Hematopoietic multipotent progenitor cell treated with erythropoietin and hydrocortisone succinate and interleukin-3 and kit ligand, for 8 days (in vitro differentiated cells): ENCODE results near the gene WDTC1.

Experiments used
- DNase-seq: peaks from one replicate; pipeline ENCODE4 v3.0.0-alpha.2; 2015

The WDTC1 gene

DNA sequence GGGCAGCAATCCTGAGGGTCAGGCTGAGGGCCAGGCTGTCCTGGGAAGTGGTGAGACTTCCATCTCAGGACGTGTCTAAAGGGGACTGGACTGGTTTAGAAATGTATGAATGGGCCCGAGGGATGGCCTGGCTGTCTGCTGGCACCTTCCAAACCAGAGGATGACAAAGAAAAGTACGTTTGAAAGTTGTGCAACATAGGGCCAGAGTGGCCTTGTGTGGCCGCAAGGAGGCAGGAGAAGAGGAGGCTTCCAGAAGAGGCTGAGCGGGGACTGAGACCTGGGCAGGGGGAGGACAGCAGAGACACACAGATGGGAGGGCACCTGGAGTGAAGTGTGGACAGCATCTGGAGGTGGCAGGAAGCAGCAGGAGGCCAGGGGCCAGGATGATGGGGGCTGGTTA is 104.8 kb downstream of the WDTC1 start:
- no peak for DNase-seq

DNA sequence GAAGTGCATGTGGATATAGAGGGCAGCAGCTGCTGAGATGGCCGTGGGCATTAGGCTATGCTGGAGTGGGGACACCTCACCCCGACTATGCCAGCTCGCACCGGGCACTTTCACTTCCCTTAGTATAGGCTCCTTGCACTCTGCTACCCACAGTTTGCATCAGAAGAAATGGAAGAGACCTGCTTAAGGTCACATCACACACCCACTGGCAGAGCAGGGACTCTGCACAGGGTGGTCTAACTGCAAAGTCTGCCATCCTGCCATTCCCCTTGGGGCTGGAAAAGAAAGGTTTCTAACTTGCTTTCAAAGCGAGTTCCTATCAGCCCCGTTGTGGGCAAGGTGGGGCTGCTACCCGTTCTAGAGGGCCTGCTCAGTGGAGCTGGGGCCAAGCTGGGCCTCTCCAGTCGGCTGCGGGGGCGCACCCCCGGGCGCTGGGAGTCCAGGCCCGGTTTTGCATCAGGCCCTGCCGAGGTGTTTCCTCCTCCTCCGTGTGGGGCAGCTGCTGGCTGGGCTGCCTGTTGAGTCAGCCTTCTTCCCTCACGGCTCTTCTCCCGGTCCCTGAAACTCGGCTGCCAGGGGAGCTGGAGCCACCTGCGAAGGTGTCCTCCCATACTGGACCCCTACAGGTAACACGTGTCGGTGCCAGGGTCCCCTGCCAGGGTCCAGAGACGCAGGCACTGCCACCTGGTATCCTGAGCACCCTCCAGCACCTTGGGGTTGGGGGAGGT is 107.3 kb downstream of the WDTC1 start, which contains the start of gene SYTL1:
SYTL1 (plus strand) TSS at position 498 of the 728 bp plus-strand sequence. CDS start 3,313 bp downstream, outside the sequence.
- peak; percentile 65 for DNase-seq

DNA sequence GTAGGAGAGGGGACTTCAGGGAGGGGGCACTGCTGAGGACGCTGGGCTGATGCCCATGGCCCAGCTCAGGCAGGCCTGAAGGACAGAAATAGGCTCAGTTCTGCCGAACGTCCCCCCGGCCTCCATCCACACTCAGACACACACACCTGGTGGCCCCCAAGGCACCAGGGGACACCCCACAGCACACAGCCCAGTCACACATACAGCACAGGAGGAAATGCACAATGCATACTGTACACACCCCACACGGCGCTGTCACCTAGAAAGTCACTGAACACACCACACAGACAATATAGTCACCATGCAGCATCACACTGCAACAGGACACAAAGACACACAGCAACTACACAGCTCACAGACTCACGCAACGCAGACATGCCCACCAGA is 108.0 kb downstream of the WDTC1 start:
- no peak for DNase-seq

DNA sequence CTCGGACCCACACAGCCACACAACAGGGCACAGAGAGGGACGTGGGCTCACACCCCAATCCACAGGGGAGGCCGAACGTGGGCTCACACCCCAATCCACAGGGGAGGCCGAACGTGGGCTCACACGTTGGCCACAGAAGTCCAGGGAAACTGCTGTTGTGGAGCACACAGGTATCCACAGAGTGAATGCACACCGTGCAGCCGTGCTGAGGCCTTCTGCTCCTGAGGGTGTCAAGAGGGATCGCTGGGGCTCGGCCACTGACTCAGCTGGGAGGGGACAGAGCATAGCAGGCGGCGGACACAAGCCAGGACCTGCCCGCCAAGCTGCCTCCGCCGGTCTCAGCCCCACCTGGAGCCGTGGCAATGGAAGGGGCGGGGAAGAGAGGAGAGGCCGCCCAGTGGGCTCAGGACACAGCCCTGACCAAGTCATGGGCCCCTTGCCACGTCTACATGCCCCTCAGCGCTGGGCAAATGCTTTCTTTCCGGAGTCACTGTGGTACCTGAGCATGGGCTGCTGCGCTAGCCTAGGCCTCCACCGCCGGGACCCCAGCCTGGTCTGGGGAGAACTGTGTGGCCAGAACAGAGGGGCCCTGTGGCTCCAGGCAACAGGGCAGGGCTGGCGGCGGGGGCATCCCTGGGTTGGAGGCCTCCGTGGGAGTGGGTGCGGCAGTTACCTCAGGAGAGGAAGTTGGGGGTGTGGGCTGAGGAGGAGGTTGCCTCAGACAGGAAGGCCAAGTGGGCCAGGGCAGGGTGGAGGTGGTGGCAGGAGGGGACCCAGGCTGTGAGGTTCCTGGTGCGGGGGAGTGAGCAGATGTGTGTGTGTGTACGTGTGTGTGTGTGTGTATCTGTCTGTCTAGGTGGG is 108.6 kb downstream of the WDTC1 start:
- DNase-seq = peak; percentile 49

DNA sequence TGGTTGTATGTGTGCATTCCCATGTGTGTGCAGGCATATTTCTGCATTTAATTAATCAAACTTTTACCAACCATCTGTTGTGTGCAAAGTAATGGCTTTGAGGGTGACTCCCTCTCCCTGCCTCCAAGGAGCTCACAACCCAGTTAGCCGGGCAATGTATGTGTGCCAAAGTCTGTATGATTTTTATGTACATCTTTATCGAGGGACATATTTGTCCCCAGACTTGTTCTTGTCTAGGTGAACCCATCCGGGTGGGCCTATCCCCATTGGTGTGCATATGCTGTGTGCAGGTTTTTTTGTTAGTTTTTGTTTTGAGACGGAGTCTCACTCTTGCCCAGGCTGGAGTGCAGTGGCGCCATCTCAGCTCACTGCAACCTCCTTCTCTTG is 109.2 kb downstream of the WDTC1 start:
- DNase-seq = no peak

DNA sequence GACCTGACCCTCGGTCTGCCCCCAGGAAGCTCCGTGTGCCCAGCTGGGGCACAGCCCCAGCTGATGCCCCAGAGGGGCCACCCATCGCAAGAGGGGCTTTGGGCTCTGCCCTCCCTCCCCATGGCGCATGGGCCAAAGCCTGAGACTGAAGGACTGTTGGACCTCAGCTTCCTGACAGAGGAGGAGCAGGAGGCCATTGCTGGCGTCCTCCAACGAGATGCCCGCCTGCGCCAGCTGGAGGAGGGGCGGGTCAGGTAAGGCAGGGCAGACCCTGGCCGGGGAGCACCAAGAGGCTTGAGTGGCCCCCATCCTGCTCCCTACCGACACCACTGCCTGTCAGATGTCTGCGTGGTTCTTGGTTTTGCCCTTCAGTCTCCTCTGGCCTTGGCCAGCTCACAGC is 110.8 kb downstream of the WDTC1 start:
- no peak for DNase-seq

DNA sequence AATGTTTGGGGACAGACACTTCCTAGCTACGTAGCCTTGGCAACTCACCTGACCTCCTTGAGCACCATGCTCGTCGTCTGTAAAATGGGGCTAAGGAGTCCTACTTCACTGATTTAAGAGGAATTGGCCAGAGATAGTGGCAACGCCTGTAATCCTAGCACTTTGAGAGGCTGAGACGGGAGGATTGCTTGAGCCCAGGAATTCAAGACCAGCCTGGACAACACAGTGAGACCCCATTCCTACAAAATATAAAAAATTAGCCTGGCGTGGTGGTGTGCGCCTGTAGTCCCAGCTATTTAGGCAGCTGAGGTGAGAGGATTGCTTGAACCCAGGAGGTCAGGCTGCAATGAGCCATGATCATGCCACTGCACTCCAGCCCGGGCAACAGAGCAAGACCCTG is 111.9 kb downstream of the WDTC1 start:
- no peak for DNase-seq

DNA sequence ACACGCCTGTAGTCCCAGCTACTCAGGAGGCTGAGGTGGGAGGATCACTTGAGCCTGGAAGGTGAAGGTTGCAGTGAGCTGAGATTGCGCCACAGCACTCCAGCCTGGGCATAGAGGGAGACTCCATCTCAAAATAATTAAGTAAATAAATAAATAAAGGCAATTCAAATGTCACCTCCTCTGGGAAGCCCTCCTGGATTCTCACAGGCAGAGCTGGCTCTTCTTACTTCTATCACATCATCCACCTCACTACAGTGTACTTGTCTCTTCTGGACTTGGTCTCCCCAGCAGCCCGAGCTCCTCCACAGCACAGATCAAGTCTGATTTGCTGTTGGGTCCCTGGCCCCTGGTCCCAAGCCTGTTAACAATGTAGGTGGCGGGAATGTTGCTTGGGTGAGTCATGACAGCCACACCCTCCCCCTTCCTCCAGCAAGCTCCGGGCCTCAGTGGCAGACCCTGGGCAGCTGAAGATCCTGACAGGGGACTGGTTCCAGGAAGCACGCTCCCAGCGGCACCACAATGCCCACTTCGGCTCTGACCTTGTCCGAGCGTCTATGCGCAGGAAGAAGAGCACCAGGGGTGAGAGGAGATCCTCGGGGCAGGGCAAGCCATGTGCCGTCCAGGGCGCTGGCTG is 112.7 kb downstream of the WDTC1 start:
- no peak for DNase-seq

- no peak for DNase-seq
Measured at GRCh38 chr1:27348861-27349783, 114.7 kb downstream of the WDTC1 start.

DNA sequence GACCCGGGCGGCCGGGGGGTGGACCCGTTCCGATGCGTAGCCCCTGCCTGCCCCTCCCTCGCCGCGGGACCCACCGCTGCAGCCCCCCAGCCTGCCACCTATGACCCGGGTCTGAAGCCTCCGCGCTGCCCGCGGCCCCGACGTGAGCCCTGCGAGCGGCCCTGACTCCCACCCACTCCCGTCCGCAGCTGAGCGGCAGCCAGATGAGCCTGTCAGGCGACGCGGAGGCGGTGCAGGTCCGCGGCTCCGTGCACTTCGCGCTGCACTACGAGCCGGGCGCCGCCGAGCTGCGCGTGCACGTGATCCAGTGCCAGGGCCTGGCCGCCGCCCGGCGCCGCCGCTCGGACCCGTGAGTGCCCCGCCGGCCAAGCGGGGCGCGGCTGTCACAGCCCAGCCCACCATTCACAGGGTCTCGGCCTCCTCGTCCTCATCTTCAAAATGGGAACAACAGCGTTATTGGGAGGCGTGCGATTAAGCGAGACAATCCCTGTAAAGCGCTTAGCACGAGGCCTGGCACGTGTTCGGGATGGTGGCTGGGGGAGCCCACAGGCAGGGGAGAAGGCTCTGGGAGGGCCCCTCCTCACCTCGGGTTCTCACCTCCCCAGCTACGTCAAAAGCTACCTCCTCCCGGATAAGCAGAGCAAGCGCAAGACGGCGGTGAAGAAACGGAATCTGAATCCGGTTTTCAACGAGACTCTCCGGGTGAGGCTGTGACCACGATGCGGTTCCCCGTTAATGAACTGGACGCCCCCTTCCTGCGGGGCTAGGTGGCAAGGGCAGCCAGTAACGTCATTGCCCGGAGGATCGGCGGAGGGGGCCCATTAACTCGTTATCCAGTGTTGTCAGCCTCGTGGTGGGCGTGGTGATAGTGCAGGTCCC is 115.6 kb downstream of the WDTC1 start:
- no peak for DNase-seq

DNA sequence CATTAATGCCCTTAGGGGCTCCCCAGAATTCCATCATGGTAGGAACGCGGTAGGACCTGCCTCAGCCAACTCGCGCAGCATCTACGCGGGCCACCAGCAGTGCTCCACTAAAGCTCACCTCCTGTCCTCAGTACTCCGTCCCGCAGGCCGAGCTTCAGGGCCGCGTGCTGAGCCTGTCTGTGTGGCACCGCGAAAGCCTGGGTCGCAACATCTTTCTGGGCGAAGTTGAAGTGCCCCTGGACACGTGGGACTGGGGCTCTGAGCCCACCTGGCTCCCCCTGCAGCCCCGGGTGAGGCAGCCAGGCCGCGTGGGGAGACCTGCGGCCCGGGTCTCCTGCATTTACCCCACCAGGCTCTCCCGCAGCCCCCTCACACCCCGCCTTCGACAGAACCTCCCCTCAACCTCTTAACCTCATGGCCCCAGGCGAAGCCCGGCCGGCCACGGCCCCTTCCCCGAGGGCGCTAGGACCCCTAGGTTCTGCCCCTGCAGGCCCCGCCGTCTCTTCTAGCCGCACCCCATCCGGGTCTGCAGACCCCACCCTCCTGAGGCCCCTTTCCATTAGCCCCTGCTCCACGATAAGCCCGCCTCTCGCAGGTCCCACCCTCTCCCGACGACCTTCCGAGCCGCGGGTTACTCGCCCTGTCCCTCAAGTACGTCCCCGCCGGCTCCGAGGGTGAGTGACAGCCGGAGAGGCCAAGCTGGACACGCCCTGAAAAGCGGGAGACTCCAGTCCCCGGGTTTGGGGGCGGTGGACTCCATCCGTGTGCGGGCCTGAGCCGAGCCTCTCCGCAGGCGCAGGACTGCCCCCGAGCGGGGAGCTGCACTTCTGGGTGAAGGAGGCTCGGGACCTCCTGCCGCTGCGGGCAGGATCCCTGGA is 116.5 kb downstream of the WDTC1 start:
- DNase-seq = no peak

DNA sequence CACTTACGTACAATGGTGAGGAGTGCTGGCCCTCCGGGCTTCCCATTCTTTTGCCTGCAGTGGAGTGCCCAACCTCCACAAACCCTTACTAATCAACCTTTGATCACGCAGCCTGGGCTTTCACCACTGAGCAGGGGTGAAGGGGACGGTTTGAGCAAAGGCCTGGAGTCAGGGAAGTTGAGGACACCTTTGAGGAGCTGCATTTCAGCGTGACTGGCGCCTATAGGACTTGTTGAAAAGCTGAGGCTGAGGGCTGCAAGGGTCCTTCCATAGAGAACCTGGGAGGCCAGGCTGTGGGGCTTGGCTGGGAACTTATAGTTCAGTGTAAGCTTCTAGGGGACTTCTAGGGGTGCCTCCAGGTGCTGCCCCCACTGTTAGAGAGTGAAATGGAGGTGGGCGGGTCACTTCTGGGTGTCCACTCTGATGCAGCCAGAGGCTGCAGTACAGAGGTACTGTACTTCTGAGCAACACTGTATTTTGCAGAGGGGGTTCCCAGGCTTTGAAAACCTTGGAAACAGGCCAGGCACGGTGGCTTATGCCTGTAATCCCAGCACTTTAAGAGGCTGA is 117.2 kb downstream of the WDTC1 start:
- DNase-seq = no peak

DNA sequence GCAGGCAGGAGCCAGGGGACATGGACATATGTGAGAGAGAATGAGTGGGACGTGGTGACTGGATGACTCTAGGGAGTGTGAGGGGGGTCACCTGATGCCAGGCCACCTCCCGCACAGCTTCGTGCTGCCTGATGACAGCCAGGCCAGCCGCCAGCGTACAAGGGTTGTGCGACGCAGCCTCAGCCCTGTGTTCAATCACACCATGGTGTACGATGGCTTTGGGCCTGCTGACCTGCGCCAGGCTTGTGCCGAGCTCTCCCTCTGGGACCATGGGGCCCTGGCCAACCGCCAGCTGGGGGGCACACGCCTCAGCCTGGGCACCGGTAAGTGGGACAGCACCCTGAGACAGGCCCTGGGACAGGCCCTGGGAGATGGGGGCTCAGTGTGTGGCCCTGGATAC is 118.7 kb downstream of the WDTC1 start:
- no peak for DNase-seq

GRCh38 chr1:27353629-27354028 is 119.2 kb downstream of the WDTC1 start:
- DNase-seq = no peak

GRCh38 chr1:27355683-27356082 is 121.3 kb downstream of the WDTC1 start:
- DNase-seq = no peak

- DNase-seq = no peak
Measured at GRCh38 chr1:27356277-27356618, 121.8 kb downstream of the WDTC1 start.

- peak; percentile 64 for DNase-seq
Measured at GRCh38 chr1:27356619-27357280, 122.3 kb downstream of the WDTC1 start.

GRCh38 chr1:27357281-27358037 is 123.0 kb downstream of the WDTC1 start:
- peak; percentile 68 for DNase-seq
